OCI-LY1 (cell line): Measurements from ENCODE around the gene CLRN2.

Source experiments
- EZH2 ChIP-seq: fragments of 200-600 bp; sonication (generic), shearing (Covaris generic); IDR thresholded peaks from 2 replicates; pipeline ENCODE4 v1.8.0; 2017; ENCODE audit warnings: borderline replicate concordance, mixed run types, mild to moderate bottlenecking, antibody characterized with exemption, low read length, moderate library complexity, mixed read lengths
- TF ChIP-seq, protein P1 (sequence below): fragments of 200-600 bp; sonication (generic), shearing (Covaris generic); IDR thresholded peaks from 2 replicates; pipeline ENCODE4 v1.5.1; 2017; ENCODE audit warnings: mild to moderate bottlenecking, antibody characterized with exemption, low read length, moderate library complexity, mixed read lengths

DNA sequence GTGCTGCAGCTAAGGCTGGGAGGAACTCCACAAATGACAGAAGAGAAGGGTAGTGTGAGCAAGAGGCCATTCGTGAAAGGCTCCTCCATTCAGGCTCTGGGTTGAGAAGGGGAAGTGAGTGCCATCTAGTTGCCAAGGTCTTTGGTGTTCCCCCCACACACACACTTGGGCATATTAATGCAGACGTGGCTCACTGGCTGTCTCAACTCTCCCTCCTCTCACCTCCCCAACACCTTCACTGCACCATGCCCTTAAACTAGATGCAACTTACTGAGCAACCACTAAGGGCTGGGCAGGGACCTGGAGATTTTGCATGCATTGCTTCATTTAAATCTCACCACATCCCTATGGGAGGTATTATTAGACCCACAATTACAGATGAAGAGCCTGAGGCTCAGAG, 8.7 kb downstream of the CLRN2 start:
- TF ChIP-seq, protein P1, sequence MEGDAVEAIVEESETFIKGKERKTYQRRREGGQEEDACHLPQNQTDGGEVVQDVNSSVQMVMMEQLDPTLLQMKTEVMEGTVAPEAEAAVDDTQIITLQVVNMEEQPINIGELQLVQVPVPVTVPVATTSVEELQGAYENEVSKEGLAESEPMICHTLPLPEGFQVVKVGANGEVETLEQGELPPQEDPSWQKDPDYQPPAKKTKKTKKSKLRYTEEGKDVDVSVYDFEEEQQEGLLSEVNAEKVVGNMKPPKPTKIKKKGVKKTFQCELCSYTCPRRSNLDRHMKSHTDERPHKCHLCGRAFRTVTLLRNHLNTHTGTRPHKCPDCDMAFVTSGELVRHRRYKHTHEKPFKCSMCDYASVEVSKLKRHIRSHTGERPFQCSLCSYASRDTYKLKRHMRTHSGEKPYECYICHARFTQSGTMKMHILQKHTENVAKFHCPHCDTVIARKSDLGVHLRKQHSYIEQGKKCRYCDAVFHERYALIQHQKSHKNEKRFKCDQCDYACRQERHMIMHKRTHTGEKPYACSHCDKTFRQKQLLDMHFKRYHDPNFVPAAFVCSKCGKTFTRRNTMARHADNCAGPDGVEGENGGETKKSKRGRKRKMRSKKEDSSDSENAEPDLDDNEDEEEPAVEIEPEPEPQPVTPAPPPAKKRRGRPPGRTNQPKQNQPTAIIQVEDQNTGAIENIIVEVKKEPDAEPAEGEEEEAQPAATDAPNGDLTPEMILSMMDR, result no peak
- TF ChIP-seq EZH2, result no peak
